ENCODE data around the gene NLRP2B. TPM values are rescaled to one million over a fixed set of nuclear protein-coding genes. Genes with fewer than 3 reads are reported as not detected.

Gene NLRP2B
- total and polyA plus RNA-seq, 2 of the 8 experiments (the other 6 are each of a cell fraction or from before 2014, with no cell fraction given), result not detected

DNA sequence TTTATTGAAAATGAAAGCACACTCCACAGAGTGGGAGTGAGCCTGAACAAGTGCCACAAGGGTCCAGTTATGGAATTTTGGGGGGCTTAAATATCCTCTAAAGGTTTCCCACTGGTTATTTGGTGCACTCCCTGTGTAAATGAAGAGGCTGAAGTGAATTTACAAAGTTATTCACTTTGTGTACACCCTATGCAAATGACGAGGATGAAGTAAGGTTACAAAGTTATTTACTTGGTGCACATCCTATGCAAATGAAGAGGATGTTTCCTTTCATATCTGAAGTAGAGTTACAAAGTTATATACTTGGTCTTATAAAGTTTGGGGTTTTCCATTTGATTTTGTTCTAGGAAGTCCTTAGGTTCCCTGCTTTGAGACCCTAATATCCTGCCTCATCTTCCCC, 13.1 kb downstream of the NLRP2B start:
- Histone ChIP-seq H2AFZ (ENCODE audit: low read length) (no peak overlapping the region), H3K9me3 (ENCODE audit: insufficient read depth in 2 of 2, low read depth in 1 of 2, low read length in 1 of 2) (no peaks in the 10 kb centered on the region), H3K27ac (ENCODE audit: low read depth, low read length) (no peak overlapping the region), H3K14ac (ENCODE audit: insufficient read length) (no peak overlapping the region), H3K79me2 (ENCODE audit: control insufficient read depth in 1 of 2, insufficient read depth in 2 of 2, low read length in 2 of 2) (no peaks in the 10 kb centered on the region), H3K79me1 (ENCODE audit: low read depth, low read length) (no peaks in the 10 kb centered on the region), H3K23ac (ENCODE audit: insufficient read length) (no peak overlapping the region), H3K4ac (replicated peaks; ENCODE audit: insufficient read length, low read depth, low read length) (no peak overlapping the region), H3K4me3 (ENCODE audit: extremely low read depth in 1 of 4, insufficient read depth in 2 of 4, low read depth in 3 of 4, low read length in 4 of 4) (no peak overlapping the region), H2BK15ac (ENCODE audit: low read length) (no peak overlapping the region), H2BK12ac (ENCODE audit: low read depth, low read length) (no peak overlapping the region), H3K56ac (replicated peaks; ENCODE audit: insufficient read length, low read depth, low read length) (no peak overlapping the region), H2BK20ac (ENCODE audit: low read length) (no peak overlapping the region), H3K4me1 (replicated peaks in 1 of 4; ENCODE audit: control insufficient read depth in 3 of 4, insufficient read depth in 4 of 4, low read length in 3 of 4) (no peaks in the 10 kb centered on the region), H4K20me1 (replicated peaks in 1 of 2; ENCODE audit: control insufficient read depth in 1 of 2, insufficient read depth in 2 of 2, low read length in 2 of 2) (no peaks in the 10 kb centered on the region), H3K18ac (ENCODE audit: extremely low read depth, low read length) (no peak overlapping the region), H3K4me2 (ENCODE audit: insufficient read depth in 1 of 2, low read depth in 2 of 2, low read length in 2 of 2) (no peak overlapping the region), H2AK5ac (ENCODE audit: low read depth, low read length) (no peak overlapping the region), H2BK120ac (replicated peaks; ENCODE audit: low read depth, low read length) (no peak overlapping the region), H3K9ac (replicated peaks in 1 of 4; ENCODE audit: extremely low read depth in 1 of 4, low read depth in 3 of 4, low read length in 3 of 4) (no peak overlapping the region), H4K5ac (ENCODE audit: insufficient read length, low read depth, low read length) (no peak overlapping the region), H4K8ac (ENCODE audit: extremely low read depth, insufficient read depth, low read length) (no peak overlapping the region), H3K36me3 (ENCODE audit: control insufficient read depth in 2 of 4, insufficient read depth in 4 of 4, low read length in 3 of 4) (no peaks in the 10 kb centered on the region), H3K27me3 (replicated peaks in 1 of 4; ENCODE audit: control insufficient read depth in 3 of 4, extremely low read depth in 1 of 4, insufficient read depth in 3 of 4, low read length in 3 of 4) (no peaks in the 10 kb centered on the region), H3K23me2 (ENCODE audit: low read depth, low read length) (no peaks in the 10 kb centered on the region), H2BK5ac (ENCODE audit: low read depth, low read length) (no peak overlapping the region), H4K91ac (replicated peaks; ENCODE audit: insufficient read length, low read length) (no peak overlapping the region)
- DNase-seq (ENCODE audit: low read depth in 1 of 2, low spot score in 2 of 2), result no peak
- WGBS, 2 experiments (ENCODE audit: extremely low coverage in 1 of 2, insufficient coverage in 1 of 2, insufficient read length in 1 of 2, insufficient replicate concordance in 2 of 2, low coverage in 1 of 2, low lambda C conversion rate in 2 of 2, missing lambda C conversion rate in 1 of 2), result 92% methylated on average over 1 of the region's 1 CpG; no CpG with 5 or more reads in 1 of the 2 experiments
- peak; percentile 7 for FAIRE-seq
- POLR2A ChIA-PET (ENCODE audit: partially characterized antibody), result no interaction called here
- CTCF ChIA-PET (ENCODE audit: partially characterized antibody), result no interaction called here
- TF ChIP-seq PHF8 (conservative IDR thresholded peaks at IDR 0.05; ENCODE audit: low read depth, low read length) (no peak), BACH1 (IDR thresholded peaks at IDR 0.05; ENCODE audit: low read length) (no peak), RNF2 (IDR thresholded peaks at IDR 0.05; ENCODE audit: borderline replicate concordance, low read depth, low read length, missing control alignments, poor library complexity, severe bottlenecking) (no peak), ZNF274 (IDR thresholded peaks at IDR 0.05; ENCODE audit: borderline replicate concordance, extremely low read depth, low read length) (no peak), RFX5 (IDR thresholded peaks at IDR 0.05; ENCODE audit: borderline replicate concordance, low read depth, low read length) (no peak), GABPA (IDR thresholded peaks at IDR 0.05; ENCODE audit: borderline replicate concordance, insufficient read depth, low read length) (no peak), KDM4A (IDR thresholded peaks at IDR 0.05; ENCODE audit: low read depth, low read length, severe bottlenecking) (no peak), SP2 (IDR thresholded peaks at IDR 0.05; ENCODE audit: low read length) (no peak), SRF (IDR thresholded peaks at IDR 0.05; ENCODE audit: low read depth, low read length) (no peak), JUN (IDR thresholded peaks at IDR 0.05; ENCODE audit: low read depth, low read length) (no peak), TEAD4 (IDR thresholded peaks at IDR 0.05; ENCODE audit: low read depth, low read length) (no peak), POLR2A (IDR thresholded peaks at IDR 0.05; ENCODE audit: control extremely low read depth in 1 of 2, low read depth in 2 of 2, low read length in 2 of 2) (no peak), EZH2 (IDR thresholded peaks at IDR 0.05; ENCODE audit: low read depth, low read length, severe bottlenecking) (no peak), HDAC6 (IDR thresholded peaks at IDR 0.05; ENCODE audit: low read depth, low read length) (no peak)

All from H1 (cell line).